ENCODE data around the gene BBS4.
A peak's percentile ranks its signal among the peaks of the same experiment; 100 is the strongest.

BBS4 gene

DNA sequence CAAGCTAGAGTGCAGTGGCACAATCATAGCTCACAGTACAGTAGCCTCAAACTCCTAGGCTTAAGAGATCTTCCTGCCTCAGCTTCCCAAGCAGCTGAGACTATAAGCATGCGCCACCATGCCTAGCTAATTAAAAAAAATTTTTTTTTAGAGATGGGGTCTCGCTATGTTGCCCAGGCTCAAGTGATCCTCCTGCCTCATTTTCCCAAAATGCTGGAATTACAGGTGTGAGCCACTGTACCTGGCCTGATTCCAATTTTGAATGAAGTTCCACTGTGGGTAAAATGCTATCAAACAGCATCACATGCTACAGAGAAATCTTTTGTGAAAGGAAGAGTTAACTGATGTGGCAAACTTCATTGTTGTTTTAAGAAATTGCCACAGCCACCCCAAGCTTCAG is 80.0 kb downstream of the BBS4 start:
- DNase-seq, result no peak

DNA sequence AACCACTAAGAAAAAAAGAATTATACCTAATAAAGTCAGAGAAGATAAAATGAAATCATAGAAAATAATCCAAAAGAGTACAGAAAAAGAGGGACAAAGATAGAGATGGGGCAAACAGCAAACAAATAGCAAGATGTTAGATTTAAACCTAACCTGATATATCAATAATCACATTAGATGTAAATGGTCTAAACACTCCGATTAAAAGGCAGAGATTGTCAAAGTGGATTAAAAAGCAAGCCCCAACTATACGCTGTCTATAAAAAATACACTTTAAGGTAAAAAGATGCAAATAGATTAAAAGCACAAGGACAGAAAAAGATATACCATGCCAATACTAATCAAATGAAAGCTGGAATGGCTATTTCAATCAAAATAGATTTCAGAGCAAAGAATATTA is 80.8 kb downstream of the BBS4 start:
- DNase-seq, result no peak

DNA sequence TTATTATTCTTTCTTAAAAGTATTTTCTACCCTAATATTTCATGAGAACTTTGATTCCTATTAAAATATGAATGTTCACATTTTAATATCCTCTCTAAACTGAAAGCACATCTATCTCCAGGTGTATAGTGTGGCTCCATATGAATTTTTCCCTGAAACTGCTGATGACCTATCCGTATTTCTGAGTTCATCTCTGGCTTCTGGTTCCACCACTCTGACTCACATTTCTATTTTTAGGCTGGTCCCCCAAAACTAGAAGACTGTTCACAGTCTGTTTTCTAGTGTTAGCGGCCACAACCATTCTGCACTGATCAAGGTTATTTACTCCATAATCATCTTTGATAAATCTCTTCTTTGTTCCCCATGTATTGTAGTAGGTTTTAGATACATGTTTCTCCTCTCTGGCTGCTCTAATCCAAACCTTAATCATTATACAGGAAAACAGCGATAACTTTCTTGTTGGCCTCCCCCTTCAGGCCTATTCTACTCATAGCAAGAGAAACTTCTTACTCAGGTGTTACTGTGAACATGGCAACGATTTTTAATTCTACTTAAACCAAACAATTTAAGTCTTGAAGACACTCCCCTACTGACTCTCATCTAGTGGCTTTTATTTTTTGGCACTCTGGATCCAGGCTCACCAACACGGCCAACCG is 84.8 kb downstream of the BBS4 start:
- no peak for DNase-seq

DNA sequence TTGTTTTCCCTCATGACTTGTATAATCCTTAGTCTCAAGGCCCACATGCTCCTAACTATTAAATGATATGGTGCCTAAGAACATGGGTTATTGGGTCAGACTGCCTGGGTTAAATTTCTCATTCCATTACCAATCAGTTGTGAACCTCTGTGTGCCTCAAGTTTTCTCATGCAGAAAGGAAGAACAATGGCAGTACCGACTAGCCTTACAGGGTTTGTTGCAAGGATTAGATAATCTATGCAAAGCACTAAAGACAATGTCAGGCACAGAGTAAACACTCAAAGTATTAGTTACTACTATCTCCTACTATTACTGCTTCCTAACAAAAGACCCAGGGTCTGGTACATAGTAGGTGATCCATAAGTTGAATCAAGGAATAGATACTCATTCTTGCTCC is 85.3 kb downstream of the BBS4 start:
- DNase-seq, result no peak

DNA sequence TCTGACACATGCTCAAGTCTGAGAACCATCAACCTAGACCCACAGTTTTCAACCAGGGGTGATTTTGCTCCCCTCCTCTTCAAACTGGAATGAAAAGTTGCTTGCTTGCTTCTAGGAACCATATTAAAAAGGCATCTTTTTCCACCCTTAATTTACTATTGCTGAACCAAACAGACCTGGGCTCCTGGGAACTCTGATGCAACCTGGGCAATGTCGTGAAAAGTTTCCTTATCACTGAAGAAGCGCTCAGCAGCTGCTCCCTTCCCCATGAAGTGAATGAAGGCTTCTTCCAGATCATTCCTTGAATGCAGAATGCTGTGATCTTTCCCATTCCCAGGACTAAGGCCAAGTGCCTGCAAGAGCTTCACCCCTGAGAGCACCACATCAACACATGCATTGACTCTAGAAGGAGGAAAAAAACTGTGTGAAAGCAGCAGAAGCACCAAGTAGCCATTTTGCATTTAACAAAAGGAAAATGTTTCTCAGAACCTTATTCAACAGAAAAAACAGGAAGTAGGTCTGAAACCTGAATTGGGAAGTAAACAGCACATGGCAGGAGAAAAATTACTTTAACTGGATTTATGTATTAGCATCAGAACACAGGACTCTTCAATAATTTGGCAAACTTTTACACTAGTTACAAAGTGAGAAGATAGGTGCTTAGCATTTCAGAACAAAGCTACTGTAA is 88.8 kb downstream of the BBS4 start:
- no peak for DNase-seq

DNA sequence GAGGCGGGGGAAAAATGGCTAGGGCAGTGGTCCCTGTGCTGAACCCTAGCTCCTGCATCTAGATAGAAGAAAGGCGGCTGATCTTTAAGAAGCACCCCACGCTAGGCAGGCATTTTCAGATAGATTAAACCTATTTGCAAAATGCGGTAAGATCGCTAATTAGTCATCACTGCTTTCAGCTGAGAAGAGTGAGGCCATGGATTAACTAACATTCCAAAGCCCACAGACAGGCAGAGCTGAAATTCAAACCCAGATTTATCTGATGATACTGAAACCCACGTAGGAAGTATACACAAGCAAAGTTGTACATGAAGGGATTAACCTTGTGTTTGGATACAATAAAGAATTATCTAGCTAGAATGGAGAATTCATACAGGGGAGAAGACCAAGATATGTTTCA is 92.8 kb downstream of the BBS4 start:
- no peak for DNase-seq

DNA sequence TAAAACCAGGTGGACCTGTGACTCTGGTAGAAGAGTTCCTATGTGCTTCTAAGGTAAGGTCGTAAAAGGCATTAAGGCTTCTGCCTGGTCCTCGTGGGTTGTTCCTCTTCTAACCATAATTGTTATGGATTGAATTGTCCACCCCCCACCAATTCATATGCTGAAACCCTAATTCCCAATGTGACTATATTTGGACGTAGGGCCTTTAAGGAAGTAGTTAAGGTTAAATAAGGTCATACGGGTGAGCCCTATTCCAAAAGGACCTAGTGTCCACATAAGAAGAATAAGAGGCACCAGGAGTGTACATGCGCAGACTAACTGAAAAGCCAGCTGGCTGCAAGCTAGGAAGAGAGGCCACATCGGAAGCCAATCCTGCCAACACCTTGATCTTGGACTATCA is 95.6 kb downstream of the BBS4 start:
- no peak for DNase-seq

DNA sequence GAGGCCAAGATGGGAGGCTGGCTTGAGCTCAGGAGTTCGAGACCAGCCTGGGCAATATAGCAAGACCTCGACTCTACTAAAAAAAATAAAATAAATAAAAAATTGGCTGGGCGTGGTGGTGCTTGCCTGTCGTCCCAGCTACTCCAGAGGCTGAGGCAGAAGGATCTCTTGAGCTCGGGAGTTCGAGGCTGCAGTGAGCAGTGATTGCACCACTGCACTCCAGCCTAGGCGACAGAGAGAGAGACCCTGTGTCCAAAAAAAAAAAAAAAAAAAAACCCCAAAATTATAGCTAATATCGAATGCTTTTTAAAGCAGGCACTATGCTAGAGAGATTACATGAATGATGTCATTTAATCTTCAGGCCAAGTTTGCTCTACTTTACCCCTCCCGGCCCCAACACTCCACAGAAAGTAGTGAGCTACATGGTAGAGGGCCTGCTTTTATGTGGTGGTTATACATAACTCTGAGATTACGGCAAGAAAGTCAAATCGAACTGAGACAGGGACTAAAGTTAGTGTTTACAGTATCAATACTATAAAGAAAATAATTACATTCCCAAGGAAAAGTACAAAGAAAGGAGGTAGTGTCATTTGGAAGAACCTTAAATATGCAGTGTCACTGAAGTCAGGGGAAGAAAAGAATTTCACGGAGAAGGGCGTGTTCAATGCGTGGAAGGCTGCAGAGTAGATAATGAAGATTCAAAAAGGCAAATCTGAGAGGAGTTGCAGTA is 96.4 kb downstream of the BBS4 start:
- no peak for DNase-seq

DNA sequence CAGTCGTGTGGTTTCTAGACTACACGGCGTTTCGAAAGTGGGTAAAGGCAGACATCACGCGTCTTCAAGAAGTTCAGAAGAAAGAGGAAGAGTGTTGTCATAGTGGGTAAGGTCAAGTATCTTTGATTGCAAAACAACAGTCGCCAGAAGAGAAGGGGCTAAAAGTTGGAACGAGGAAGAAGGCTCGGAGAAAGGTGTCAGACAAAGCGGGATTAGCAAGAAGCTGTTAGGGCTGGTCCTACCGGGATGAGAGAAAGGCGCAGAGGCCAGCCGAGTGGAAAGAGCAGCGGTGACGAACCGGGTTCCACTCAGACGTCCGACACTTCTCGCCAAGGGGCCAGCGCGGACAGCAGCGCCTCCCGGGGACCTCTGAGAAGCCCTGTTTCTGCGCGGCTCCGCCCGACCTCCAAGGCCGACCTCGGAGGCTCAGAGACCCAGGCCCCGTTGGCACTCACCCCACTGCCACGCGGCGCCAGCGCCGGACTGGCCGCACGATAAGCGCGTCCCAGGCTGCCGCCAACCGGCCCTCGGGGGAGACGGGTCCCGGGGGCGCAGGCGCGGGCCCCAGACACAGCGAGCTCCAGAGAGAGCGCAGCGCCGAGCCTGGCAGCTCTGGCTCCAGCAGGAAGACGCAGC is 97.1 kb downstream of the BBS4 start:
- DNase-seq, result peak; percentile 38

DNA sequence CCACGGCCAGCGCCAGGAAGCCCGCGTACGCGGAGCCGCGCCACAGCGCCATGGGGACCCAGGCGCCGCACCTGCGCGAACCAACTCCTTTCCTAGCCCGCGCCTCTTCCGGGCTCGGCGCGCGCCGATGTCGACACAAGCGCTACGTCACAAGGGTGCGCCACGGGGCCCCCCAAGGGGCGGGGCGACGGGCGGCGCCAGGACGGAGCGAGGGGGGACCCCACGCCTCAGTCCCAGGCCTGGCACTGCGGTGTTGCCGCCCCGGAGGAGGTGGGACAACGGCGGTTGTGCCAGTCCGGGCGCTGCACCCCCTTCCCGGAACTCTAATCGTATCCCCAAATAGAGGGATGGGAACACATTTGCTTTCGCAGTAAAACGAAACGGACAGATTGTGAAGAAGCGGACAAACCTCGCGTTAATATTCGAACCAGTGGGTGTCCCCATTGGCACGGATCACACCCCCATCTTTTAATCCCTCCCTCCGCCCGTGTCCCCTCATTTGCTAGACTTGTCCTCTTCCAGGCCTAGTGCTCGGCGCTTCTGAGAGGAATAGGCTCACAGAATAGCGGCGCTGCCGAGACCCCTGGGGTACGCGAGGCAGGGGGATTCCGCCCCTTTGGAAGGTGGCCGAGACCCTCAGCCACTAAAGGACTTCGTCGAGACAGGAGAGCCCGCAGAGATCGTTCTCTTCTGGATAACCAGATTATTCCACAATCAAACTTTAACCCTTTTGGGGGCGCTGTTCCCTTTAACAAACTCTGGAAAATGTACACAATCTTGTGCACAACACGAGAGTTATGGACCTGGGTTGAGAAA is 97.8 kb downstream of the BBS4 start, which contains the start of gene ADPGK:
ADPGK (minus strand) TSS at position 119 of the 816 bp plus-strand sequence; CDS start at position 52, 67 bp downstream.
- DNase-seq, result peak; percentile 91

DNA sequence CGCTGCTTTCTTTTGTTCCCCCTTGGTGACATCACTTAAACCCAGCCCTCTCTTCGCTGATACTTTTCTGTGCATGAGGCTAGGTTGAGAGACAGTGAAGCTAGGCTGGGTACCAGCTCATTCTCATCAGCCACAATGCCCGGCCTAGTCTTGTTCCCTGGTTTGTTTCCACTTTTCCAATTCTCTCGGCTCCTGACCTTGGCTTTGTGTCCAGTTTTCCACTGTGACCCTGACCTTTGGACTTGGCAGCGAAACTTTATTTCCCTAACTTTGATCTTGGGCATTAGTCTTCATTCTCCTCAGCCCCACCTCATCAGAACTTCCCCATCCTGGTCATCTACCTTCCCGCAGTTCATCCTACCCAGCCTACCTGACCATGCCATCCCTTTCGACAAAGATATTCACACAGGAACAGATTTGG is 98.5 kb downstream of the BBS4 start:
- no peak for DNase-seq

DNA sequence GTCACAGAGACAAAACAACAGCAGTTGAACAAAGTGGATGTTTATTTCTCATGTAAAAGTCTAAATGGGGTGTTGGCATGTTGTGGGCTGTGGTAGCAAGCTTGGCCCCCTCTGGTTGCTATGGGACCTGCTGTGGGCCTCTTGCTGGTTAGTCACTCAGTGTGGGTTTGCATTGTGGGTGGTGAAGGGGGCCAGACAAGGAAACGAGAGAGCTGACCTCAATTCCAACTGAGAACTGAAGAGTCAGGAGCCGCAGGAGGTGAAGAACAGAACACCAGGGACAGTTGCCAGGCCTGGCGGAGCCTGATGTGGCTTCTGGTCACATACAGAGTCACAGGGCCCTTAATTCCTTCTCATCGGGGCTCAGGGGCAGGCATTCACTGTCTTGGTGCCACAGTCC is 99.4 kb downstream of the BBS4 start:
- no peak for DNase-seq

DNA sequence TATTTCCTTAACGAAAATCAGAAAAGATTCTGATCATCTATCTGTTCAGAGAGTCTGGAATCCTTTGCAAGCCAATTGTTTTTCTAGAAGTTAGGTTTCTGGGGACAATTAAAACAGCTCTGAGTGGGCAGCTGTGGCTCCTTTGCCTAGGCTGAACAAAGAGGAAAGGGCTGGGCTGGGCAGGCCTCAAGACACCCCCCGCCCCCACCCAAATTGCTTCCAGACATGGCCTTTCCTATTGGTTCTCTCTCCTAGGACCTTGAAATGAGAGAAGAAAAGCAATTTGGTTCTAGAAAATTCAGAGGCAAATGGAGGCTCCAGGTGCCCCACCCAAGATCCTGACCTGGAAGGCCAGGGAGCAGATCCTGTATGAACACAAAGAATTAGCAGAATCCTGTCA is 99.8 kb downstream of the BBS4 start:
- no peak for DNase-seq

DNA sequence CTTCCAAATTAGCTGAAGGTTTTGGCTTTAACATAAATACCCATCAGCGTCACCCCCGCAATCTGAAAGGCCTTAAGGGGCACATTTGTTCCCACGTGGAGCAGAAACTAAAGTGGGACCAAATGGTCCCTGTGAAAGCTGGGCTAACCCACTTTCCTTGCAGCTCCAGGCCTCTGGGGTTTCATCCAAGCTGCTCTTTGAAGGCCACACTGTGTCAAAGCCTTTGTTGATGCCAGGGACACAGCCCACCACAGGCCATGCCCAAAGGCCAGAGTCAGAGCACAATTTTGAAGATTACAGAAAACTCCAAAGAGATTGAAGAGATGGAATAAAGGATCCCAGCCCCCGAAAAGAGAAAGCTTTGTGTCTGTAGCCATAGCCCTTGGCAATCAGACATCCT is 100.2 kb downstream of the BBS4 start:
- no peak for DNase-seq

DNA sequence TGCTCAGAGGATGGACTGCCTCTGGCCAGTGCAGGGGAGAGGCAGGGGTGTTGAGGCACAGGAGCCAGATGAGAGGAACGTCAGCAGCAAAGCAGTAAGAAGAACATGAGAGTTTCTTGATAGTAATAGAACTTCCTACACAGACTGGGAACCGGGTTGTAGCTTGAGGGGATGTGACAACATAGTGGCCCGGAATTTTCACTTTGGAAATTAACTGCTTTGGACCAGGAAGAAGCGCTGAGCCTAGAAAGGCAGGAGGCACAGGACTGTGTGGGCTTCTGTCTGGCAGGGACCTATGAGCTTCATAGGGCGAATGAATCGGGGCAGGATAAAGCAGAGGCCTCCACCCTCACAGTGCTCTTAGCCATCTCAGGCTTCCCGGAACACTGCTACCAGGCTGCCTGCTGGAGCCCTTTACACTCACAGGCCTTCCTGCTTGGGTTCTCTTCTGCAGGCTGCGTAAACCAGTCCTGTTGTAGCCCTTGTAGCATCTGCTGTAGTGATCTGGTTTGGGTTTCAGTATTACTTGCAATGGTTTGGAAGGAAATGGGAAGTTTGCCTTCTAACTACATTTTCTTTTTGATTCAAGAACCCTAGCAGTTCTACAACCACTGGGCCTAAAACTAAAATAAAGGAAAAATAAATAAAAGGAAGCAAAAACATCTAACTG is 100.8 kb downstream of the BBS4 start:
- DNase-seq, result no peak

DNA sequence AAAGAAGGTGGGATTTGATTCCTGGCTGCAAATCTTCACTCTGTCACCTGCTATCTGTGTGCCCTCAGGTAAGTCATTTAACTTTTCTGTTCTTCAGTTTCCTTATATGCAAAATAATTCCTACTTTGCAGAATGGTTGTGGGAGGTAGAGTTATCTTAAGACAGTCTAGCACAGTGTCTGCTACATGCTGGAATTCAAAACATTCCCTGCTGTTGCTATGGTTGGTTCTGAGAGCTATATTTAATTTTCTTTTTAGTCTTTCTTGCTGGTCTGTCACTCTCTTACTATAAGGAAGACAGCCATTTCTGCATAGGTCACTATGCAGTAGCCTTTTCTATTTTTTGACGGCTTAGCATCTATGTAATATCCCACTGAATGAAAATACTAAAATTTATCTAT is 101.5 kb downstream of the BBS4 start:
- no peak for DNase-seq
